NCI-H2171 (cell line): ENCODE measurements around the gene IL1RAPL2.
"Not testable (repeated sequence)": the region's sequence is repeated elsewhere in the genome, so short reads cannot be mapped to it uniquely, and the experiment has no call there.

ENCODE experiments used
- DNase-seq: peaks from one replicate; lab custom pipeline; 2025; lab: John Stamatoyannopoulos, UW

IL1RAPL2 gene

DNA sequence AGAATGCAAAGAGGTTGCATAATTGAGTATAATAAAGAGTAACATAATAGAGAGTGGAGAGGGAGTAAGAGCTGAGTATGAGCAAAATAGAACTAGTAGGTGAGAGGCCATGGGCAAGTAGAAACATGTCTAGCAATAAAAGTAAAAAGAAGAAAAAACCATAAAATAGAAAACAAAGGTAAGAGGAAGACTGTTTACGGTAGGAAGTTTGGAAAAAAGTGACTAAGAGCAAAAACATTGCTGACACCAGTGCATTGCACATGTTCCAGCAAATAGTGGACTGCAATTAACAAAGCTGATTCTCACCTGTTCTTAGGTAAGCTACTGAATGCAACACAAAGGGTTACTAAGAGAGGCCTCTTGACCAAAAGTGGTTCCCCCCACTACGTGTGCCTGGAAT lies 451.6 kb downstream of the IL1RAPL2 start:
- no peak for DNase-seq

- DNase-seq = no peak
Observed at GRCh38 chrX:105018865-105019264, 452.9 kb downstream of the IL1RAPL2 start.

- DNase-seq = not testable (repeated sequence)
Observed at GRCh38 chrX:105028962-105029361, 463.0 kb downstream of the IL1RAPL2 start.

GRCh38 chrX:105038672-105039328 lies 472.8 kb downstream of the IL1RAPL2 start:
- DNase-seq = no peak

DNA sequence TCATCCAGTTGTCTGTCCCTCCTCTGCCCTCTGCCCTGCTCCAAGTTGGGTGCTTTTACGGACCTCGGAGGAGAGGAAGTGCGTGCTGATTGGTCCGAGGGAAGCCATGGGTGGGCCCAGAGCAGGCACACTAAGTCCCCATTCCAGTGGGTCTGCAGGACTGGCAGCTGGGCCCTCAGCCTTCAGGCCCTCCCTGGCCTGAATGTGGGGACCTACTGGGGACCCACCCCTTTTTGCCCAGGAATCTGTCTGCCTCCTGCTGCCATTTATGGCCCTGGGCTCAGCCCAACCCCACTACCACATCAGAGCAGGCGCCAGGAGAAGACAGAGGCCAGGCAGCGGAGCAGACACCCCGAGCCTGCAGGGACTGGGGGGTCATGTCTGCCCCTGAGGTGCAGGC lies 484.9 kb downstream of the IL1RAPL2 start:
- no peak for DNase-seq

GRCh38 chrX:105051364-105051763 lies 485.4 kb downstream of the IL1RAPL2 start:
- no peak for DNase-seq

DNA sequence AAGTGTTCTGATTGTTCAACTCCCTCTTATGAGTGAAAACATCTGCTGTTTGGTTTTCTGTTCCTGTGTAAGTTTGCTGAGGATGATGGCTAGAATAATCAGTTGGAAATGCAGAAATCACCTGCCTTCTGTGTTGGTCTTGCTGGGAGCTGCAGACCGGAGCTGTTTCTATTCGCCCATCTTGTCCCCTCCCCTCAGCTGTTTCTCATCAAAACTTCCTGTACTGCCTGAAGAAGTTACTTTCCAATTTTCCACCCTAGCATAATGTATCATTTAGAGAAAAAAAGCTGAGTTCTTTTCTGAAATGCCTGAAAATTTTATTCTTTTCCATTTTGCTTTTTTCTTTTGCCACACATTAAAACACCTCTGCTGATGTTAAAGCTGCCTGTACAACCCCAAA lies 486.9 kb downstream of the IL1RAPL2 start:
- no peak for DNase-seq

DNA sequence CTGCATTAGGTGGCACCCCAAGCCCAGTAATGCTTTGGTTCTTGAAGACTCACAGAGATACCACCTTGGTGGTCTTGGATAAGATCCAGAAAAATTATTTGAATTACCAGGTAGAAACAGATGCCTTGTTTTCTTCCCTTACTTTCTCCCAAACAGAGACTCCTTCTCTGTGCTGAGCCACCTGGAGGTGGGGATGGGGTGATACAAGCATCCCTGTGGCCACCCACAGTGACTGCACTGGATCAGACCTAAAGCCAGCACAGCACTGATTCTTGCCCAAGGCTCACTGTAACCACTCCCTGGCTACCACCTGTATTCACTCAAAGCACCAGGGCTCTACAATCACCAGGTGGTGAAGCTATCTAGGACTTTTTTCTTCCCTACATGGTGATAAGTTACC lies 497.7 kb downstream of the IL1RAPL2 start:
- no peak for DNase-seq

GRCh38 chrX:105098201-105098600 lies 532.2 kb downstream of the IL1RAPL2 start:
- no peak for DNase-seq

DNA sequence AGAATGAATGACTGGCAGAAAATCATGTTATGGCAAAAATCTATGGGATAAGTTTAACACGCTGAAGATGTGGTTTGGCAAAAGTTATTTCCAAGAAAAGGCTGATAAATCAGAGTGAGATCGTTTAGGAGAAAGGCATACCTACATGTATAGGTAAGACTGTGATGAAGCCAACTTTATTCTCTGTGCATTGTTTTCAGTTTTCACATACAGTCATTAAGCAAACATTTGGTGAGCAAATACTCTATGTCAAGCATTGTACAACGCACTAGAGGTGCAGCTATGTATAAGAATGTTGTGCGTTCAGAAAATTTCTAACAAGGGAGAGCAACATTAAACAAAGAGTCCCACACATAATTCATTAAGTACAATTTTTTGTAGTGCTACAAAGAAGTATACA lies 532.8 kb downstream of the IL1RAPL2 start:
- DNase-seq = no peak

DNA sequence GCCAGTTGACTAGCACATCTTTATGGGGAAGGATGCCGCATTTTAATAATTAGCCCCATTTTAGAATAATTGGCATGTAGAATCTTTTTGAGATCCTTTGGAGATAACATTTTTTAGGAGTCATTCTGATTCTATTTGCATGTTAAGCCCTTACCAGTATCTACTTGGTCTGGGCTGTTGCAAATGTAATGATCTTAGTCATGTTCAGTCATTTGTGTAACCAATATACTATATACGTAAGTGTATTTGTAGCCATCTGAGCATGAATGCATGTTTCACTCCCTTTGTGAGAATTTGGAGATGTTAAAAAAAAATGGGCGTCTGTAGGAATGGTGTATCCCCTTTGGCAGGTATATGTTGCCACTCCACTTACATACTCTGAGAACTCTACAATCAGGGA lies 535.4 kb downstream of the IL1RAPL2 start:
- no peak for DNase-seq

DNA sequence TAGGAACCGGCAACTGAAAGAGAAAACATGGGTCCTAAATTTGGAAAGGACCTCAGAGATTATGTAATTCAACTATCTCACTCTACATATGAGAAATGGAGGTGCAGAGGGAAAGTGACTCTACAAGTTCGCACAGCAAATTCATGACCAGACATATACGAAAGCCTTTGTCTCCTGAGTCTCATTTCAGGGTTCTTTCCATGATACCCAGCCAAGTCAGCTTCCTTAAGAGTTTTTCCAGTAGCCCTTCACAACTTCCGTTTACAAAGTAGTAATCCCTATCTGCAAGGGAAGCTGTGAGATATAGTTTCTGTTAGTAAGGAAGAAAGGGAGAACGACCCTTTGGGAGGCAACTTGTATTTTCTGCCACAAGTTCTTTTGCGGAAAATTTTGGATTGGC lies 543.9 kb downstream of the IL1RAPL2 start:
- no peak for DNase-seq

DNA sequence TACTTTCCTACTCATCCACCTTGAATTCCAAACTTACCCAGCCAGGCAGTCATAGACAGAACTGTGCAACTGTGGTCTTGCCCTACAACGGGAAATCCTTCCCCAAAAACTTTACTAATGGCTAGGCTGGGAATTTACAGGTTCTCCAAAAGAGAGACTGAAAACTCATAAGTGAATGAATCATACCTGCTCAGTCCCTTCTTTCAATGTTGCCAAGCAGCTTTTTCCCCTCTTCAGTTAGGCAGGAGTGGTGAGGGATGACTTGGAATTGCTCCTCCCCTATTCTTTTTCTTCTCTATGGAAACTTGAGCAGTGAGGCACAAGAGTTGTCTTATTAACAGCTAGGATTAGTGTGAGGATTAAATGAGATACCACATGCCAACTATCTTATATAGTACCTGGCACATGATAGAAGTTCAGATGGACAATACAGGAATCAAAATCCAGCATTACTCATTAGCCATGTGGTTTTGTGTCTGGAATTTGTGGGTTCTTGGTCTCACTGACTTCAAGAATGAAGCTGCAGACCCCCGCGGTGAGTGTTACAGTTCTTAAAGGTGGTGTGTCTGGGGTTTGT lies 548.6 kb downstream of the IL1RAPL2 start:
- DNase-seq = no peak

DNA sequence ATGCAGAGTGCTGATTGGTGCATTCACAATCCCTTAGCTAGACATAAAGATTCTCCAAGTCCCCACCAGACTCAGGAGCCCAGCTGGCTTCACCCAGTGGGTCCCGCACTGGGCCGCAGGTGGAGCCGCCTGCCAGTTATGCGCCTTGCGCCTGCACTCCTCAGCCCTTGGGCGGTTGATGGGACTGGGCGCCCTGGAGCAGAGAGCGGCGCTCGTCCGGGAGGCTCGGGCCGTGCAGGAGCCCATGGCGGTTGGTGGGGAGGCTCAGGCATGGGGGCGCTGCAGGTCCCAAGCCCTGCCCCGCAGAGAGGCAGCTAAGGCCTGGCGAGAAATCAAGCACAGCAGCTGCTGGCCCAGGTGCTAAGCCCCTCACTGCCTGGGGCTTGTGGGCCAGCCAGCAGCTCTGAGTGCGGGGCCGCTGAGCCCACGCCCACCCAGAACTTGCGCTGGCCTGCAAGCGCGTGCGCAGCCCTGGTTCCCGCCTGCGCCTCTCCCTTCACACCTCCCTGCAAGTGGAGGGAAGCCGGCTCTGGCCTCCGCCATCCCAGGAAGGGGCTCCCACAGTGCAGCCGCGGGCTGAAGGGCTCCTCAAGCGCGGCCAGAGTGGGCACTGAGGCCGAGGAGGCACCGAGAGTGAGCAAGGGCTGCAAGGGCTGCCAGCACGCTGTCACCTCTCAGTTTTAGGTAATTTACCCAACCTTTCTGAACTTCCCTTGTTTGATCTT lies 549.8 kb downstream of the IL1RAPL2 start:
- not testable (repeated sequence) for DNase-seq

DNA sequence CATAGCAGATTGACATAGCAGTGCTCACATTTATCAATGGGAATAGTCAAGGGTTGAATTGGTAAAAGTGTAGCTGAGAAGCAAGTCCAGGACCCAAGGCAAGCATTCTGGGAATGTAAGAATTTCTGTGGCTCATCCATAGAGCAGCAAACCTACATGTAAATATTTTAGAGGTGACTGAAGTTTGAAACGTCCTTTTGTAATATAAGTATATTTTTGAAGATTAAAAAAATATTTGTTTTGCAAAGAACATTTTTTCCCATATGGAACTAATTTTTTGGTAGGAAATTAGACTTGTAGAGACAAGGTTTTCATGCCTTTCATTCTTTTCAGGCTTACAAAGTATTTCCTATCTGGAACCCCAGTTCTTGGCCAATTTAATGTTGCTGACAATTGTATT lies 550.5 kb downstream of the IL1RAPL2 start:
- no peak for DNase-seq

DNA sequence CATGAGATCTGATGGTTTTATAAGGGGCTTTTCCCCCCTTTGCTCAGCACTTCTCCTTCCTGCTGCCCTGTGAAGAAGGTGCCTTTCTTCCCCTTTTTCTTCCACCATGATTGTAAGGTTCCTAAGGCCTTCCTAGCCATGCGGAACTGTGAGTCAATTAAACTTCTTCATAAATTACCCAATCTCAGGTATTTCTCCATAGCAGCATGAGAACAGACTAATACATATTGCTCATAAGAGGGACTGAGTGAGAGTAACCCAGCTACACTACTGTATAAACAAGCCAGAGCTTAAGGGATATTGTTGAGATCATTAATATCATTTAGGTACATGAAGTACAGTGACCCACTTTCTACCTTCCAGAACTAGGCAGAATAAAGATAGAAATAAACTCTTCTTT lies 551.6 kb downstream of the IL1RAPL2 start:
- no peak for DNase-seq

- DNase-seq = no peak
Observed at GRCh38 chrX:105120463-105120862, 554.5 kb downstream of the IL1RAPL2 start.

GRCh38 chrX:105121186-105121585 lies 555.2 kb downstream of the IL1RAPL2 start:
- no peak for DNase-seq

- no peak for DNase-seq
Observed at GRCh38 chrX:105126201-105126600, 560.2 kb downstream of the IL1RAPL2 start.

DNA sequence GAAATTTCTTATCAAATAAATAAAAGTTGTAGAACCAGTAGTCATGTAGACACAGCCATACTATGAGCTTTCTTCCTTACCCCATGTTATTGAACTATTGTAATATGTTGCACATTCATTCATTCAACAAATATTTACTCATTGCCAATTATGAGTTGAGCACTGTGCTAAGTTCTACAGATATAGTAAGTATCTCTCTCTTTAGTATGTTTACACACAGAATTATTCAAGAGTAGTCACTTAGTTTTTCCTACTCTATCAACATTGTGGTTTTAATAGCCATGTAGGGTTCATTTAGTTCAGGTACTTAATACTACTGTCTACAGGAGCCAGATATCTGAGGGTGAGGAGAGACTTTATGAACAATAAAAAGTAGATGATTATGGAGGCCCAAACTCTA lies 568.3 kb downstream of the IL1RAPL2 start:
- DNase-seq = no peak

- DNase-seq = no peak
Observed at GRCh38 chrX:105136786-105137185, 570.8 kb downstream of the IL1RAPL2 start.

GRCh38 chrX:105150036-105150435 lies 584.0 kb downstream of the IL1RAPL2 start:
- no peak for DNase-seq

- no peak for DNase-seq
Observed at GRCh38 chrX:105150557-105150956, 584.6 kb downstream of the IL1RAPL2 start.
